Measurements from ENCODE around the gene ZNF584.
A peak's percentile ranks its signal among the peaks of the same experiment; 100 is the strongest.

The ZNF584 gene

DNA sequence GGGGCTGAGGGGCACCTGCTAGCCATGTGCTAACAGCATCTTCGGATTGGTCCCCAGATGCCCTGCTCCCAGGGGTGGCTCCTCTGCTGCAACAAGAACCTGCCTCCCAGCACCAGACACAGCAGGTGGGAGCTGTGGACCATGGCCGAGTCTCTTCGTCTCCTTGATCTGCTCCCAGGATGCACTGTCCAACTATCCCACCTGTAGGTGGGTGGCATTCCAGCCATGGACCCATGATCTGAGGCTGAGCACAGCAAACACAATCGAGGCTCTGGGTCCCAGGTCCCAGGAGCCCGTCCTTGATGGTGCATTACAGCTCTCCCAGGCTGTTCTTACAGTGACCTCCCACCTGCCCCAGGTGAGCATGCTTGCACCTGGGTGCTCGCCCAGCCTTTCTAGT is 29.2 kb upstream of the ZNF584 start:
- ChIA-PET CTCF (no interaction called here), POLR2A (interaction anchor here (1.2 to 1.8 kb wide), 5 partner anchors 9 to 180 kb away, joined by 3 to 29 read pairs (median 5); partner anchors contain the start of gene ZNF497)
- TF ChIP-seq SUZ12 (IDR thresholded peaks at IDR 0.05) (no peak), ELF4 (IDR thresholded peaks at IDR 0.05) (no peak), CTBP1 (IDR thresholded peaks at IDR 0.05; ENCODE audit: borderline replicate concordance) (no peak), TARDBP (IDR thresholded peaks at IDR 0.05) (no peak), LEF1 (IDR thresholded peaks at IDR 0.05; ENCODE audit: borderline replicate concordance) (no peak), HDGF (IDR thresholded peaks at IDR 0.05; ENCODE audit: borderline replicate concordance) (no peak), FOXK2 (IDR thresholded peaks at IDR 0.05) (no peak), NFRKB (IDR thresholded peaks at IDR 0.05) (no peak)
- TF ChIP-seq, protein P1, sequence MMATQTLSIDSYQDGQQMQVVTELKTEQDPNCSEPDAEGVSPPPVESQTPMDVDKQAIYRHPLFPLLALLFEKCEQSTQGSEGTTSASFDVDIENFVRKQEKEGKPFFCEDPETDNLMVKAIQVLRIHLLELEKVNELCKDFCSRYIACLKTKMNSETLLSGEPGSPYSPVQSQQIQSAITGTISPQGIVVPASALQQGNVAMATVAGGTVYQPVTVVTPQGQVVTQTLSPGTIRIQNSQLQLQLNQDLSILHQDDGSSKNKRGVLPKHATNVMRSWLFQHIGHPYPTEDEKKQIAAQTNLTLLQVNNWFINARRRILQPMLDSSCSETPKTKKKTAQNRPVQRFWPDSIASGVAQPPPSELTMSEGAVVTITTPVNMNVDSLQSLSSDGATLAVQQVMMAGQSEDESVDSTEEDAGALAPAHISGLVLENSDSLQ (IDR thresholded peaks at IDR 0.05): no peak
- no peak for DNase-seq (ENCODE audit: extremely low spot score)

DNA sequence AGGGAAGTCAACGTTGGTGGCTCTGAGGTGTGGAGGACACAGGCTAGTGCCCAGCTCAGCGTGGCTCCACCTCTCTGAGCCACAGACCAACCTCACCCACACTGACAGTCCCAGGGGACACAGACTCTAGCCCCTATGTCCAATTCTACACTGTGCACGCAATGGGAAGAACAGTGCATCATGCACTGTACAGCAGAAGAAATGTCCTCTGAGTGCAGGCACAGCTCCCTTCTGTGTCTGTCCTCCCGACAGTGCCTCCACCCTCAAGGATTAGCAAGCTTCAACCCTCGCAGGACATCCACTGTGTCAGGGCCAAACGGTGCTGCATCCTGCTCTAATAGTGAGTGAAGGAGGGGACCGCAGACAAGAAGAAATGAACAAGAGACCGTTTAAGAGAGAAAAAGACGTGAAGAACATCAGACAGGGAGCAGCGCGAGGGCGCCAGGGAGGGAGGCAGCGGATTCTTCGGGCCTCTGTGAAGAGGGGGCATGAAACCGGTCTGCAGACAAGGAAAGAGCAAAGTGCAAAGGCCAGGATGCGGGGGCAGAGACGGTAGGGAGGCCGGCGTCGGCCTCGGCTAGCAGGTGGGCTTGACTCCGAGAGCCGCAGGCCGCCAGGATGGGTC is 28.3 kb upstream of the ZNF584 start:
- TF ChIP-seq TARDBP (IDR thresholded peaks at IDR 0.05) (no peak), ELF4 (IDR thresholded peaks at IDR 0.05) (no peak), LEF1 (IDR thresholded peaks at IDR 0.05; ENCODE audit: borderline replicate concordance) (no peak), FOXM1 (IDR thresholded peaks at IDR 0.05; ENCODE audit: borderline replicate concordance) (no peak), SUZ12 (IDR thresholded peaks at IDR 0.05) (no peak), NFRKB (IDR thresholded peaks at IDR 0.05) (no peak), HDGF (IDR thresholded peaks at IDR 0.05; ENCODE audit: borderline replicate concordance) (no peak), ZNF384 (IDR thresholded peaks at IDR 0.05) (no peak)
- ChIA-PET POLR2A (interaction anchor here (0.6 to 1.8 kb wide), 8 partner anchors 10 to 181 kb away, joined by 3 to 29 read pairs (median 4); partner anchors contain the start of genes ZNF497 and ZNF584), CTCF (no interaction called here)
- no peak for DNase-seq (ENCODE audit: extremely low spot score)

DNA sequence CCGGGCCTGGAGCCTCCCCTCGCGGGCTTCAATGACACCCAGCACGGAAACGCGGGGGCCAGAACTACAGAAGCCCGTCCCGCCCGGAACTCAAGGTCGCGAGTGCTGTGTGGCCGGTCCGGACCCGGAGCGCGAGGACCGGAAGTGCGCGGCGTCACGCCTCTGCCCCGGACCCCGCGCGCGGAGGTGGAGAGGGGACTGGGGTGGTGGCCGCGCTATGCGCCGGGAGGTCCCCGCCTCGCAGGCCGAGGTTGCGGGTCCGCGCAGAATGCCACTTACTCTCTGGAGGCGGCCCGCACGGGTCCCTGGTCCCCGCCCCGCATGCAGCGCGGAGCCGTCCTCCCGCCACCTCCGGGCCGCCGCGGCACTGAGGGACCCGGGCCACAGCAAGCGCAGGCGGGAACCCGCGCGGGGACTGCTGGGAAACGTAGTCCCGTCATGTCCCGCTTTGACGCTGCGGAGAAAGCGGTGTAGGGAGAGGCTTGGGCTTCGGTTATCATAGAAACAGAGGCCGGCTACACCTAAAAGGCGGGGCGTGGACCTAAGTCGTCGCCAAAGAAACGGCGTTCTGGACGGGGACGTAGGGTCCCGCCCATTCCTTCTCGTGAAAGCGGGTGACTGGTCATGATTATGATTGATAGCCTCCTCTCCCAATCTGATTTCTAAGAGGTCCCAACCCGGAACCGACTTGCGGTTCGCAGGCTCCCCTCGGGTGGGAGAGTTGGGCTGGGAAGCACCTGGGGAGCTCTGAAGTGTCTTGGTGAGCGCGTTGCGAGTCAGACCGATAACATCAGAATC is 27.6 kb upstream of the ZNF584 start, which contains the start of gene ZNF837:
TSS of gene ZNF837 (minus strand) at position 369 of the 798 bp plus-strand sequence. CDS start 11,698 bp downstream, outside the sequence.
- TF ChIP-seq CTBP1 (IDR thresholded peaks at IDR 0.05; ENCODE audit: borderline replicate concordance) (peak; percentile 89), NFRKB (IDR thresholded peaks at IDR 0.05) (no peak), L3MBTL2 (conservative IDR thresholded peaks at IDR 0.05) (peak; percentile 88), ELF4 (IDR thresholded peaks at IDR 0.05) (peak; percentile 93), HDGF (IDR thresholded peaks at IDR 0.05; ENCODE audit: borderline replicate concordance) (no peak), ZNF384 (IDR thresholded peaks at IDR 0.05) (no peak), LEF1 (IDR thresholded peaks at IDR 0.05; ENCODE audit: borderline replicate concordance) (no peak; the same call in 1 of the 2 replicates), SP1 (IDR thresholded peaks at IDR 0.05) (no peak)
- TF ChIP-seq, protein P1 (IDR thresholded peaks at IDR 0.05): peak; percentile 99
- CTCF ChIA-PET: no interaction called here
- POLR2A ChIA-PET: interaction anchor here (0.9 to 1.8 kb wide), 6 partner anchors 16 to 195 kb away, joined by 3 to 29 read pairs (median 4); partner anchors contain the start of gene ZNF497
- DNase-seq (ENCODE audit: extremely low spot score): peak; percentile 93

DNA sequence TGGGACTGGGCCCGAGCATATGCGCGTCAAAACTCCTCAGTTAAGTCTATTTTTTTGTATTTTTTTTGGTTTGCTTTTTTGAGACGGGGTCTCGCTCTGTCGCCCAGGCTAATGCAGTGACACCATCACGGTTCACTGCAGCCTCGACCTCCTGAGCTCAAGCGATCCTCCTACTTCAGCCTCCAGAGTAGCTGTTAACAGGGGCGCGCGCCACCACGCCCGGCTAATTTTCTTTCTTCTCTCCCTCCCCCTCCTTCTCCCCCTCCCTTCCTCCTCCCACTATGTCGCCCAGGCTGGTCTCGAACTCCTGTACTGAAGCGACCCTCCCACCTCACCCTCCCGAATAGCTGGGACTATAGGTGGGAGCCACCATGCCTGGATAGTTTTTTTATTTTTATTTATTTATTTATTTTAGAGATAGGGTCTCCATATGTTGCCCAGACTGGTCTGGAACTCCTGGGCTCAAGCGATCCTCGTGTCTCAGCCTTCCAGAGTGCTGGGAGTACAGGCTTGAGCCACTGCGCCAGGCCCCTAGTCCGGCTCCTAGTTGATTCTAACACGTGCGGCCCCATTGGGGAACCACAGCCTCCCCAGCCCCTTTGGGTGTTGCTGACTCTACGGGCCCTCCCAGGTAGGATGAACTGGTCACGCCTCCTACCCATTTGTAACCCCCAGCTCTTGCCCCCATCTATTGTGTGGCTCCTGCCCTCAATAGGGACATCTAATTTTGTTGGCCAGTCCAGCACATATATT is 26.8 kb upstream of the ZNF584 start:
- no peak for DNase-seq (ENCODE audit: extremely low spot score)
- TF ChIP-seq NFRKB (IDR thresholded peaks at IDR 0.05): no peak
- CTCF ChIA-PET: interaction anchor here (0.6 kb wide), 1 partner anchor 1134 kb away, joined by 3 read pairs; no protein-coding TSS in a partner anchor
- POLR2A ChIA-PET: interaction anchor here (0.9 to 1.7 kb wide), 4 partner anchors 16 to 194 kb away, joined by 3 to 8 read pairs (median 3); partner anchors contain the start of gene ZNF497

DNA sequence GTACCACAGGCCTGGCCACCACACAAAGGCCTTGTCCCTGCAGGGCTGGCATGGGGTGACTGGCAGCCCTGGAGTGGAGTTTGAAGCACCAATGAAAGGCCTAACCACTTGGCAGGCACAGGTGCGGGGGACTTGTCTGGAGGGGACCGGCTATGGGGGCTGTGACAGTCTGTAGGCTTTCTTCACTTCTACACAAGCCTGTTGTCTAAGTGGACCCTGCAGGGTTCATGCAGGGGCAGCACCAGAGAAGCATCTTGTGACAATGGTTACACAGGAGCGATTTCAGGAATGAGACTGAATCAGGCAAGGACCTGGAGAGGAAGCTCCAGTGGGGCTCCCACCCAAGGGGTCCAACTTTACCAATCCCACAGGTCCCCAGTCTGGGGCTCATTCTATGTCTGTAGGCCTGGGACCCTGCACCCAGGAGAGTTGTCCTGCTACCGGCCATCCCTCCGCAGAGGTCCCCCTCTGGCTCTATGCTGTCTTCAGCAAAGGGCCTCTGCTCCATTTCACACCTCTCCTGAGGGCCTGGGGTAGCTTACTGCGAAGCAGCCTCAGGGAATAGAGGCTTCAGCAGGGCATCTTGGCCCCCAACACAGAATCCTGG is 25.3 kb upstream of the ZNF584 start:
- TF ChIP-seq L3MBTL2 (conservative IDR thresholded peaks at IDR 0.05) (no peak), SUZ12 (IDR thresholded peaks at IDR 0.05) (no peak), HDGF (IDR thresholded peaks at IDR 0.05; ENCODE audit: borderline replicate concordance) (no peak), ZNF384 (IDR thresholded peaks at IDR 0.05) (no peak), ELF4 (IDR thresholded peaks at IDR 0.05) (no peak), LEF1 (IDR thresholded peaks at IDR 0.05; ENCODE audit: borderline replicate concordance) (no peak), CTBP1 (IDR thresholded peaks at IDR 0.05; ENCODE audit: borderline replicate concordance) (no peak), ARNT (IDR thresholded peaks at IDR 0.05) (no peak), FOXM1 (IDR thresholded peaks at IDR 0.05; ENCODE audit: borderline replicate concordance) (no peak), TARDBP (IDR thresholded peaks at IDR 0.05) (no peak), FOXK2 (IDR thresholded peaks at IDR 0.05) (no peak), FOXA1 (IDR thresholded peaks at IDR 0.05) (no peak), SP1 (IDR thresholded peaks at IDR 0.05) (no peak), NFRKB (IDR thresholded peaks at IDR 0.05) (no peak), BHLHE40 (IDR thresholded peaks at IDR 0.05; ENCODE audit: borderline replicate concordance) (no peak)
- TF ChIP-seq, protein P1 (IDR thresholded peaks at IDR 0.05): no peak
- ChIA-PET POLR2A (interaction anchor here (0.9 to 1.5 kb wide), 2 partner anchors 21 to 136 kb away, joined by 3 to 4 read pairs; partner anchors contain the start of gene ZNF497), CTCF (no interaction called here)
- DNase-seq (ENCODE audit: extremely low spot score): no peak

Data from HEK293T (cell line).